Measurements from ENCODE around the gene BAMBI. TPM values are rescaled to one million over a fixed set of nuclear protein-coding genes. Genes with fewer than 3 reads are reported as not detected.

The BAMBI gene
- total and polyA plus RNA-seq, 10 of the 15 experiments (the other 5 are each of a cell fraction or from before 2014, with no cell fraction given), result 0.03 to 0.18 (median 0.09) TPM; not detected in 6

DNA sequence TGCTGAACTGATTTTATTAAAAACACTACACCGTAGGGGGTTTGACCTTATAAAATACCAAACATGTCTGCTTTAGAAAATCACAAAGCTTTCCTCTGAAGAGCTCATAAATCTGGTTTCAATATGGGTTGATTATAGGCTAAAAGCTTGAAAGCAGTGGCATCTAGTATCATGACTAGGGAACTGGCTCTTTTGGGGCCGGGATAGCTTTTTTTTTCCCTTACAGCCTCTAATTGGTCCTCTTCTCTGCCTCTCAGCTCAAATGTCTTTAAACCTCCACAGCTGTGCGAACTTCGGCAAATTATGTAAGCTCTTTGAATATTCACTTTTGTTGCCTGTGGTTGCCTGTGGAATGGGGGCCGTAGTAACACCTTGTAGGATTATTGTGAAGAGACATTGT lies 8.4 kb downstream of the BAMBI start (continued):
- TF ChIP-seq, protein P1, sequence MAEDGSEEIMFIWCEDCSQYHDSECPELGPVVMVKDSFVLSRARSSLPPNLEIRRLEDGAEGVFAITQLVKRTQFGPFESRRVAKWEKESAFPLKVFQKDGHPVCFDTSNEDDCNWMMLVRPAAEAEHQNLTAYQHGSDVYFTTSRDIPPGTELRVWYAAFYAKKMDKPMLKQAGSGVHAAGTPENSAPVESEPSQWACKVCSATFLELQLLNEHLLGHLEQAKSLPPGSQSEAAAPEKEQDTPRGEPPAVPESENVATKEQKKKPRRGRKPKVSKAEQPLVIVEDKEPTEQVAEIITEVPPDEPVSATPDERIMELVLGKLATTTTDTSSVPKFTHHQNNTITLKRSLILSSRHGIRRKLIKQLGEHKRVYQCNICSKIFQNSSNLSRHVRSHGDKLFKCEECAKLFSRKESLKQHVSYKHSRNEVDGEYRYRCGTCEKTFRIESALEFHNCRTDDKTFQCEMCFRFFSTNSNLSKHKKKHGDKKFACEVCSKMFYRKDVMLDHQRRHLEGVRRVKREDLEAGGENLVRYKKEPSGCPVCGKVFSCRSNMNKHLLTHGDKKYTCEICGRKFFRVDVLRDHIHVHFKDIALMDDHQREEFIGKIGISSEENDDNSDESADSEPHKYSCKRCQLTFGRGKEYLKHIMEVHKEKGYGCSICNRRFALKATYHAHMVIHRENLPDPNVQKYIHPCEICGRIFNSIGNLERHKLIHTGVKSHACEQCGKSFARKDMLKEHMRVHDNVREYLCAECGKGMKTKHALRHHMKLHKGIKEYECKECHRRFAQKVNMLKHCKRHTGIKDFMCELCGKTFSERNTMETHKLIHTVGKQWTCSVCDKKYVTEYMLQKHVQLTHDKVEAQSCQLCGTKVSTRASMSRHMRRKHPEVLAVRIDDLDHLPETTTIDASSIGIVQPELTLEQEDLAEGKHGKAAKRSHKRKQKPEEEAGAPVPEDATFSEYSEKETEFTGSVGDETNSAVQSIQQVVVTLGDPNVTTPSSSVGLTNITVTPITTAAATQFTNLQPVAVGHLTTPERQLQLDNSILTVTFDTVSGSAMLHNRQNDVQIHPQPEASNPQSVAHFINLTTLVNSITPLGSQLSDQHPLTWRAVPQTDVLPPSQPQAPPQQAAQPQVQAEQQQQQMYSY (CRISPR knock-in tag; IDR thresholded peaks at IDR 0.05), result no peak
- TF ChIP-seq, protein P2, sequence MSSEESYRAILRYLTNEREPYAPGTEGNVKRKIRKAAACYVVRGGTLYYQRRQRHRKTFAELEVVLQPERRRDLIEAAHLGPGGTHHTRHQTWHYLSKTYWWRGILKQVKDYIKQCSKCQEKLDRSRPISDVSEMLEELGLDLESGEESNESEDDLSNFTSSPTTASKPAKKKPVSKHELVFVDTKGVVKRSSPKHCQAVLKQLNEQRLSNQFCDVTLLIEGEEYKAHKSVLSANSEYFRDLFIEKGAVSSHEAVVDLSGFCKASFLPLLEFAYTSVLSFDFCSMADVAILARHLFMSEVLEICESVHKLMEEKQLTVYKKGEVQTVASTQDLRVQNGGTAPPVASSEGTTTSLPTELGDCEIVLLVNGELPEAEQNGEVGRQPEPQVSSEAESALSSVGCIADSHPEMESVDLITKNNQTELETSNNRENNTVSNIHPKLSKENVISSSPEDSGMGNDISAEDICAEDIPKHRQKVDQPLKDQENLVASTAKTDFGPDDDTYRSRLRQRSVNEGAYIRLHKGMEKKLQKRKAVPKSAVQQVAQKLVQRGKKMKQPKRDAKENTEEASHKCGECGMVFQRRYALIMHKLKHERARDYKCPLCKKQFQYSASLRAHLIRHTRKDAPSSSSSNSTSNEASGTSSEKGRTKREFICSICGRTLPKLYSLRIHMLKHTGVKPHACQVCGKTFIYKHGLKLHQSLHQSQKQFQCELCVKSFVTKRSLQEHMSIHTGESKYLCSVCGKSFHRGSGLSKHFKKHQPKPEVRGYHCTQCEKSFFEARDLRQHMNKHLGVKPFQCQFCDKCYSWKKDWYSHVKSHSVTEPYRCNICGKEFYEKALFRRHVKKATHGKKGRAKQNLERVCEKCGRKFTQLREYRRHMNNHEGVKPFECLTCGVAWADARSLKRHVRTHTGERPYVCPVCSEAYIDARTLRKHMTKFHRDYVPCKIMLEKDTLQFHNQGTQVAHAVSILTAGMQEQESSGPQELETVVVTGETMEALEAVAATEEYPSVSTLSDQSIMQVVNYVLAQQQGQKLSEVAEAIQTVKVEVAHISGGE (CRISPR knock-in tag; IDR thresholded peaks at IDR 0.05), result no peak
- TF ChIP-seq KAT2A (conservative IDR thresholded peaks at IDR 0.05; ENCODE audit: control insufficient read depth, low read depth, low read length), result no peak
- TF ChIP-seq, protein P3, sequence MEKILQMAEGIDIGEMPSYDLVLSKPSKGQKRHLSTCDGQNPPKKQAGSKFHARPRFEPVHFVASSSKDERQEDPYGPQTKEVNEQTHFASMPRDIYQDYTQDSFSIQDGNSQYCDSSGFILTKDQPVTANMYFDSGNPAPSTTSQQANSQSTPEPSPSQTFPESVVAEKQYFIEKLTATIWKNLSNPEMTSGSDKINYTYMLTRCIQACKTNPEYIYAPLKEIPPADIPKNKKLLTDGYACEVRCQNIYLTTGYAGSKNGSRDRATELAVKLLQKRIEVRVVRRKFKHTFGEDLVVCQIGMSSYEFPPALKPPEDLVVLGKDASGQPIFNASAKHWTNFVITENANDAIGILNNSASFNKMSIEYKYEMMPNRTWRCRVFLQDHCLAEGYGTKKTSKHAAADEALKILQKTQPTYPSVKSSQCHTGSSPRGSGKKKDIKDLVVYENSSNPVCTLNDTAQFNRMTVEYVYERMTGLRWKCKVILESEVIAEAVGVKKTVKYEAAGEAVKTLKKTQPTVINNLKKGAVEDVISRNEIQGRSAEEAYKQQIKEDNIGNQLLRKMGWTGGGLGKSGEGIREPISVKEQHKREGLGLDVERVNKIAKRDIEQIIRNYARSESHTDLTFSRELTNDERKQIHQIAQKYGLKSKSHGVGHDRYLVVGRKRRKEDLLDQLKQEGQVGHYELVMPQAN (conservative IDR thresholded peaks at IDR 0.05), result no peak
- TF ChIP-seq CHD4 (IDR thresholded peaks at IDR 0.05), result no peak

Data from GM12878 (cell line).